ENCODE measurements around the gene TCF7L2.

- no peak for TF ChIP-seq CTCF (conservative IDR thresholded peaks at IDR 0.05; ENCODE audit: low read depth, low read length)
- no peak for TF ChIP-seq EZH2phosphoT487 (IDR thresholded peaks at IDR 0.05; ENCODE audit: borderline replicate concordance, low read length)
- no peak for TF ChIP-seq EZH2 (IDR thresholded peaks at IDR 0.05; ENCODE audit: low read length, unreplicated experiment)
These were observed 41.9 kb downstream of the TCF7L2 start for GRCh38 chr10:112991888-112992491.

Data from PC-3 (cell line).